Astrocyte of the cerebellum (primary cell): ENCODE results near the gene TMEM205.
A peak's percentile ranks its signal among the peaks of the same experiment; 100 is the strongest.
"Not testable (repeated sequence)": the region's sequence is repeated elsewhere in the genome, so short reads cannot be mapped to it uniquely, and the experiment has no call there.

ENCODE experiments used
- DNase-seq: peaks from one replicate; pipeline ENCODE4 v3.0.0-alpha.2; 2011; ENCODE audit warnings: low read depth
- H3K4me3 ChIP-seq: 2 replicates; pipeline ENCODE4 v1.5.1; 2011; ENCODE audit warnings: mild to moderate bottlenecking, low read depth, low read length, moderate library complexity
- in situ Hi-C: cut with HindIII; loops from 2 replicates; pipeline ENCODE4 v1.10.0; 2017; ENCODE audit warnings: low sequenced_read_pairs
- TF ChIP-seq, protein P1 (sequence below): IDR thresholded peaks from 2 replicates; pipeline ENCODE4 v1.5.1; 2012; ENCODE audit warnings: low read length, low read depth, moderate library complexity, mild to moderate bottlenecking; ENCODE audit errors: missing control alignments

Gene TMEM205

DNA sequence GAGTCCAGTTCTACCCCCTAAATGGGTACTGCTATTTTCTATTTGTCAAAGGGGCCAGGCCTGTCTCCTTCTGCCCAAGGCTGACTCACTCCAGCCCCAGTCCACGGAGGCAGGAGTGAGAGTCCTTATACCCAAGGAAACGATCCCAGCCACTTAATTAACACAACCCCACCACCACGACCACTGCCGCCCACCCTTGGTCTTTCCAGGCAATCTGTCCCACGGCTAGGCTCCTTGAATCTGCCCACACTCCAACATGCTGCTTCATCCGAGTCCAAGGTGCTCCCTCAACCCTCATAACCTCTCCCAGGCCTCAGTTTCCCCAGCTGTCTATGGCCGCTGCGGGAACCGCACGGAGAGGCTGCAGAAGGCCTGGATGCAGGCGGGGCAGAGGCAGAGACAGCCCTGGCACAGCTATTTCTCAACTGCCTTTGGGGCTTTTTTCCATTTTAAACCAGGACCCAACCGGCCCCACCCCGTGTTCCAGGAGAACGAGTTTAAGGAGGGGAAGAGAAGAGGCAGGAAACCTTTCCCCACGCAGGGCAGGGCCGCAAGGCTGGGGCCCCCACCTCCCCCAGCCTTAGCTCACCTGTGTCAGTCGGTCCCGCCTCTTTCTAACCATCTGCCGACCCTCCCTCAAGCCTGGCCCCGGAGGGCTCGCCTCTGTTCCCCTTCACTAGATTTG is 7.4 kb downstream of the TMEM205 start:
- H3K4me3 ChIP-seq: peak overlapping the region; percentile 43
- in situ Hi-C loops: no loop called here
- TF ChIP-seq, protein P1, sequence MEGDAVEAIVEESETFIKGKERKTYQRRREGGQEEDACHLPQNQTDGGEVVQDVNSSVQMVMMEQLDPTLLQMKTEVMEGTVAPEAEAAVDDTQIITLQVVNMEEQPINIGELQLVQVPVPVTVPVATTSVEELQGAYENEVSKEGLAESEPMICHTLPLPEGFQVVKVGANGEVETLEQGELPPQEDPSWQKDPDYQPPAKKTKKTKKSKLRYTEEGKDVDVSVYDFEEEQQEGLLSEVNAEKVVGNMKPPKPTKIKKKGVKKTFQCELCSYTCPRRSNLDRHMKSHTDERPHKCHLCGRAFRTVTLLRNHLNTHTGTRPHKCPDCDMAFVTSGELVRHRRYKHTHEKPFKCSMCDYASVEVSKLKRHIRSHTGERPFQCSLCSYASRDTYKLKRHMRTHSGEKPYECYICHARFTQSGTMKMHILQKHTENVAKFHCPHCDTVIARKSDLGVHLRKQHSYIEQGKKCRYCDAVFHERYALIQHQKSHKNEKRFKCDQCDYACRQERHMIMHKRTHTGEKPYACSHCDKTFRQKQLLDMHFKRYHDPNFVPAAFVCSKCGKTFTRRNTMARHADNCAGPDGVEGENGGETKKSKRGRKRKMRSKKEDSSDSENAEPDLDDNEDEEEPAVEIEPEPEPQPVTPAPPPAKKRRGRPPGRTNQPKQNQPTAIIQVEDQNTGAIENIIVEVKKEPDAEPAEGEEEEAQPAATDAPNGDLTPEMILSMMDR: no peak
- DNase-seq: no peak

DNA sequence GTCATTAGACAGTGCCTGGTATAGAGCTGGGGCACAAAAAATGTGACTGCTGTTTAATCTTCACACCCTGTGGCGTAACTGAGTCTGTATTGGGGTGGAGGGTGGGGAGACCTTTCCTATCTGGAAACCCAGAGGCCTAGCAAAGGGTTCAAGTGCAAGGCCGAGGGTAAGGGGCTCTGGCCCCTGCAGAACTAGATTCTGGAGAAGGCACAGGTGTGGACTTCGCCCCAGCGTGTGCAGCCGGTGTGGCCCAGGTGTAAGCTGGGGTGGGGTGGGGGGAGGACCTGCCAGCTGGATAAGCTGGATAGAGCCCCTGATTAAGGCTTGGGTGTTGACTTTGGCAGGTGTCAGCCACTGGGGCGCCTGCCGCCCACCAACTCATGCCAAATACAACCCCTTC is 7.9 kb downstream of the TMEM205 start:
- in situ Hi-C loops: no loop called here
- H3K4me3 ChIP-seq: no peak overlapping the region
- DNase-seq: no peak
- TF ChIP-seq, protein P1: no peak

DNA sequence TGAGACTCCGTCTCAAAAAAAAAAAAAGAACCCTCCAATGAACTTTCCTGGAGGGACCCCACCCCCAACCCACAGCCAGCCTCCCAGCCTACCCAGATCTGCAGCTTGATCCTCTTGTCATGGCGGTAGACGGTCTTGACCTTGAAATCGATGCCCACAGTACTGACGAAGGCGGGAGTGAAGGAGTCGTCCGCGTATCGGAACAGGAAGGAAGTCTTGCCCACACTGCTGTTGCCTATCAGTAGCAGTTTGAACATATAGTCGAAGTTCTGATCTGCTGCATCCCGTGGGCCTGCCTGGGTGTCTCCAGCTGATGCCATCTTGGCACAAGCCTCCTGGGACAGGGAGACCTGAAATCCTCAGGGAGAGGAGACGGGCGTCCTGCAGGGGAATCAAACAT is 9.0 kb downstream of the TMEM205 start:
- in situ Hi-C loops: no loop called here
- no peak overlapping the region for H3K4me3 ChIP-seq
- no peak for DNase-seq
- TF ChIP-seq, protein P1: no peak

DNA sequence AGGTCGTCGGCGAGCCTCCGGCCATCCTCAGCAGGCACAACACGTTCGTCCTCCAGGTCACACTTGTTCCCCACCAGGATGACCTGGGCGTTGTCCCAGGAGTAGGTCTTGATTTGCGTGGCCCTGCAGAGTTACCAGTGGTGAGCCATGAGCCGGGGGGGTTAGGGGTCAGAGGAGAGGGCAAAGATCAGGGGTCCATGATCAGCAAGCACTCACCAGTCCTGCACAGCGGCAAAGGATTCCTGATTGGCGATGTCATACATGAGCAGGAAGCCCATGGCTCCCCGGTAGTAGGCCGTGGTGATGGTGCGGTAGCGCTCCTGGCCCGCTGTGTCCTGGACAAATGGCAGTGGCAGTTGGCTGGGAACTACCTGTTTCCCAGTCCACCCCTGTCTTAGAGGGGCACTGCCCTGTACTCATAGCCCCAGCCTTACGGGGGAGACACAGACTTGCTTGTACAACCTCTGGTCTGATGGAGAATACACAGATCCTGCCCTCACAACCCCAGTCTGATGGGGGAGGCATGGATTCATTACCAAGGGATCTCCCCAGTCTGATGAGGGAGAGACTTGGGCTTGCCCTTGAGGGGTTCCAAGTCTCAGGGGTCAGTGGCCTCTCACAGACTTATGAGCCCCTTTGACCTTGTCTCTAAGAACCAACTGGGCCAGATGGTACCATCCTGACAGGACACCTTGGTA is 10.5 kb downstream of the TMEM205 start:
- TF ChIP-seq, protein P1: no peak
- in situ Hi-C loops: no loop called here
- DNase-seq: no peak
- H3K4me3 ChIP-seq: no peak overlapping the region

DNA sequence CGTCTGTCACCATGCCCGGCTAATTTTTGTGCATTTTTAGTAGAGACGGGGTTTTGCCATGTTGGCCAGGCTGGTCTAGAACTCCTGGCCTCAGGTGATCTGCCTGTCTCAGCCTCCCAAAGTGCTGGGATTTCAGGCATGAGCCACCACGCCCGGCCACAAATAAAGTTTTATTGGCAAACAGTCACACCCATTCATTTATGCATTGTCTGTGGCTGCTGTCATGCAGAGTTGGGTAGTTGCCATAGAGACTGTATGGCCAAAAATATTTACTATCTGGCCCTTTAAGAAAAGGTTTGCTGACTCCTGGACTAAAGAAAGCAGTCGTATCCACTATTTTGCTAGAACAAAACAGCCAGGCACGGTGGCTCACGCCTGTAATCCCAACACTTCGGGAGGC is 12.2 kb downstream of the TMEM205 start:
- DNase-seq, in situ Hi-C loops, H3K4me3 ChIP-seq: not testable (repeated sequence)

DNA sequence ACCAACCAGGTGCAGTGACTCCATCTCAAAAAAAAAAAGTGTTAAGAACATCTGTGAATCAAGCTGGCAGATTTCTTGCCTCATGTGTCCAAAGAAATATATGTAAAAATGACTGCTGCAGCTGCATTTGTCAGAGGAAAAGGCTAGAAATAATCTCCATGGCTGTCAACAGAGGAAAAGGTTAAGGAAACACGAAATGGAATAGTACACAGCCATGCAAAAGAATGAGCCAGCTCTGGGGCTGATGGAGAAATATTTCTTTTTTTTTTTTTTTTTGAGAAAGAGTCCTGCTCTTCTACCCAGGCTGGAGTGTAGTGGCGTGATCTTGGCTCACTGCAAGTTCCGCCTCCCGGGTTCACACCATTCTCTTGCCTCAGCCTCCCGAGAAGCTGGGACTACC is 13.2 kb downstream of the TMEM205 start:
- TF ChIP-seq, protein P1: no peak
- in situ Hi-C loops: no loop called here
- DNase-seq: no peak
- H3K4me3 ChIP-seq: no peak overlapping the region

DNA sequence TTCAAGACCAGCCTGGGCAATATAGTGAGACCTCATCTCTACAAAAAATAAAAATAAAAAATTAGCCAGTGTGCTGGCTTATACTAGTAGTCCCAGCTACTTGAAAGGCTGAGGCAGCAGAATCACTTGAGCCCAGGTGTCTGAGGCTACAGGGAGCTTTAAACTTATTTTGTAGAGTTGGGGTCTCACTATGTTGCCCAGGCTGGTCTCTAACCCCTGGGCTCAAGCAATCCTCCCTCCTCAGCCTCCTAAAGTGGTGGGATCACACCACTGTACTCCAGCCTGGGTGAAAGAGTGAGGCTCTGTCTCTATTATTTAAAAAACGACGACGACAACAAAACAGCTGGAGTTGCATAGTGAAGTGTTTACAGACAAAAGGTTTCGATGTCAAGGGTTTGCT is 14.6 kb downstream of the TMEM205 start:
- DNase-seq: no peak
- TF ChIP-seq, protein P1: no peak
- H3K4me3 ChIP-seq: no peak overlapping the region
- in situ Hi-C loops: no loop called here
